NCI-H82 (cell line): ENCODE measurements around the gene S100B.

Experiments used
- DNase-seq: peaks from one replicate; lab custom pipeline; 2025; lab: John Stamatoyannopoulos, UW

S100B gene

GRCh38 chr21:46627726-46628125 is 22.8 kb upstream of the S100B start:
- no peak for DNase-seq

GRCh38 chr21:46626975-46627501 is 22.2 kb upstream of the S100B start:
- no peak for DNase-seq

- DNase-seq = no peak
Observed at GRCh38 chr21:46626536-46626935, 21.7 kb upstream of the S100B start.

GRCh38 chr21:46625759-46626158 is 20.9 kb upstream of the S100B start:
- no peak for DNase-seq

GRCh38 chr21:46624050-46624449 is 19.2 kb upstream of the S100B start:
- DNase-seq = no peak

- no peak for DNase-seq
Observed at GRCh38 chr21:46622226-46622625, 17.3 kb upstream of the S100B start.

GRCh38 chr21:46621457-46622182 is 16.7 kb upstream of the S100B start:
- no peak for DNase-seq

- no peak for DNase-seq
Observed at GRCh38 chr21:46620846-46621245, 16.0 kb upstream of the S100B start.

GRCh38 chr21:46619846-46620245 is 15.0 kb upstream of the S100B start:
- DNase-seq = no peak

- DNase-seq = no peak
Observed at GRCh38 chr21:46618738-46619379, 14.0 kb upstream of the S100B start.

- no peak for DNase-seq
Observed at GRCh38 chr21:46617267-46618051, 12.6 kb upstream of the S100B start.

GRCh38 chr21:46616656-46617055 is 11.8 kb upstream of the S100B start:
- DNase-seq = no peak

- DNase-seq = no peak
Observed at GRCh38 chr21:46616050-46616449, 11.2 kb upstream of the S100B start.

GRCh38 chr21:46613391-46613790 is 8.5 kb upstream of the S100B start:
- DNase-seq = no peak

GRCh38 chr21:46610018-46610701 is 5.3 kb upstream of the S100B start:
- DNase-seq = no peak

- no peak for DNase-seq
Observed at GRCh38 chr21:46608672-46609111, 3.8 kb upstream of the S100B start.

- DNase-seq = no peak
Observed at GRCh38 chr21:46607636-46608035, 2.8 kb upstream of the S100B start.

- no peak for DNase-seq
Observed at GRCh38 chr21:46606427-46606813, 1.5 kb upstream of the S100B start.

GRCh38 chr21:46605767-46606426 is 1.0 kb upstream of the S100B start:
- DNase-seq = no peak

- DNase-seq = no peak
Observed at GRCh38 chr21:46604329-46604974, 430 bp downstream of the S100B start.

GRCh38 chr21:46603228-46603627 is 1.7 kb downstream of the S100B start:
- DNase-seq = no peak
